Neuronal stem cell (in vitro differentiated cells): ENCODE measurements around the gene TSPEAR.

Experiments used
- DNase-seq: peaks from one replicate; pipeline ENCODE4 v3.0.0-alpha.2; 2013; ENCODE audit warnings: low spot score
- H2AFZ ChIP-seq: one replicate; pipeline ENCODE4 v1.6.1; 2013; ENCODE audit warnings: mild to moderate bottlenecking, low read length, inconsistent platforms
- H2AK5ac ChIP-seq: 2 replicates; pipeline ENCODE4 v1.6.1; 2013; ENCODE audit warnings: low read depth, mild to moderate bottlenecking, inconsistent platforms, low read length, moderate library complexity, mixed read lengths
- H2BK120ac ChIP-seq: 2 replicates; pipeline ENCODE4 v1.6.1; 2013; ENCODE audit warnings: low read depth, mild to moderate bottlenecking, inconsistent platforms, low read length, moderate library complexity, mixed read lengths
- H2BK12ac ChIP-seq: one replicate; pipeline ENCODE4 v1.6.1; 2013; ENCODE audit warnings: low read length, inconsistent platforms
- H2BK15ac ChIP-seq: 2 replicates; pipeline ENCODE4 v1.6.1; 2013; ENCODE audit warnings: mild to moderate bottlenecking, low read length, inconsistent platforms, mixed read lengths
- H2BK5ac ChIP-seq: one replicate; pipeline ENCODE4 v1.6.1; 2013; ENCODE audit warnings: inconsistent platforms, mild to moderate bottlenecking, low read length, moderate library complexity
- H3K14ac ChIP-seq: one replicate; pipeline ENCODE4 v1.6.1; 2013; ENCODE audit warnings: low read length, inconsistent platforms
- H3K18ac ChIP-seq: 2 replicates; pipeline ENCODE4 v1.6.1; 2013; ENCODE audit warnings: low read length, inconsistent platforms
- H3K23ac ChIP-seq: 2 replicates; pipeline ENCODE4 v1.6.1; 2013; ENCODE audit warnings: low read depth, mild to moderate bottlenecking, mixed read lengths, low read length, inconsistent platforms; ENCODE audit not compliant: poor library complexity
- H3K27ac ChIP-seq: replicated peaks from 3 replicates; pipeline ENCODE4 v1.5.1; 2013; ENCODE audit warnings: low read length, inconsistent platforms
- H3K27me3 ChIP-seq, 3 experiments: 2 replicates each; pipeline ENCODE4 v1.6.1; 2013; ENCODE audit warnings: low read length in 3 of 3, mild to moderate bottlenecking in 2 of 3, inconsistent platforms in 1 of 3, low read depth in 1 of 3, mixed read lengths in 1 of 3, moderate library complexity in 1 of 3; ENCODE audit not compliant: control insufficient read depth in 3 of 3, insufficient read depth in 3 of 3
- H3K36me3 ChIP-seq, 2 donors: replicated peaks in 1 of 2; 2 replicates each; pipeline ENCODE4 v1.6.1; 2013; ENCODE audit warnings: low read length in 2 of 2; ENCODE audit not compliant: control insufficient read depth in 2 of 2, insufficient read depth in 2 of 2
- H3K4ac ChIP-seq: 2 replicates; pipeline ENCODE4 v1.6.1; 2013; ENCODE audit warnings: inconsistent platforms, mild to moderate bottlenecking, low read length, moderate library complexity
- H3K4me1 ChIP-seq, 2 donors: 1 replicate in 1 of 2; 2 replicates in 1 of 2; pipeline ENCODE4 v1.6.1; 2013; ENCODE audit warnings: low read length in 2 of 2, low read depth in 1 of 2; ENCODE audit not compliant: control insufficient read depth in 2 of 2, insufficient read depth in 1 of 2
- H3K4me2 ChIP-seq: one replicate; pipeline ENCODE4 v1.6.1; 2013; ENCODE audit warnings: mild to moderate bottlenecking, low read length, inconsistent platforms; ENCODE audit not compliant: insufficient read depth, poor library complexity, severe bottlenecking
- H3K4me3 ChIP-seq, 2 donors: 2 replicates each; pipeline ENCODE4 v1.5.1; 2013; ENCODE audit warnings: low read length in 2 of 2, mild to moderate bottlenecking in 2 of 2, inconsistent platforms in 1 of 2, moderate library complexity in 1 of 2
- H3K79me1 ChIP-seq: one replicate; pipeline ENCODE4 v1.6.1; 2013; ENCODE audit warnings: low read depth, mild to moderate bottlenecking, inconsistent platforms, low read length, moderate library complexity
- H3K9ac ChIP-seq: one replicate; pipeline ENCODE4 v1.6.1; 2013; ENCODE audit warnings: mild to moderate bottlenecking, low read depth, low read length, inconsistent platforms; ENCODE audit not compliant: poor library complexity
- H3K9me3 ChIP-seq, 2 donors: replicated peaks in 1 of 2; 2 replicates each; pipeline versions ENCODE3 to v1.6.1; 2013; ENCODE audit warnings: low read length in 2 of 2, mild to moderate bottlenecking in 2 of 2, inconsistent platforms in 1 of 2, low read depth in 1 of 2, mixed read lengths in 1 of 2, moderate library complexity in 1 of 2; ENCODE audit not compliant: control insufficient read depth in 2 of 2, insufficient read depth in 1 of 2
- H4K8ac ChIP-seq: one replicate; pipeline ENCODE4 v1.6.1; 2013; ENCODE audit warnings: low read depth, mild to moderate bottlenecking, inconsistent platforms, low read length, moderate library complexity
- H4K91ac ChIP-seq: one replicate; pipeline ENCODE4 v1.6.1; 2013; ENCODE audit warnings: low read length, low read depth, mild to moderate bottlenecking, inconsistent platforms; ENCODE audit not compliant: poor library complexity
- WGBS, 2 donors: extraction: QIAGEN DNeasy Blood & Tissue Kit; methylation state at CpG; one replicate each; pipeline ENCODE4 v1.1.7; 2013; ENCODE audit warnings: missing lambda C conversion rate in 2 of 2, mixed read lengths in 1 of 2; ENCODE audit not compliant: insufficient read length in 2 of 2, insufficient replicate concordance in 1 of 2; ENCODE audit errors: extremely low coverage in 2 of 2; 5-methylcytosine and 5-hydroxymethylcytosine counted together

The TSPEAR gene

DNA sequence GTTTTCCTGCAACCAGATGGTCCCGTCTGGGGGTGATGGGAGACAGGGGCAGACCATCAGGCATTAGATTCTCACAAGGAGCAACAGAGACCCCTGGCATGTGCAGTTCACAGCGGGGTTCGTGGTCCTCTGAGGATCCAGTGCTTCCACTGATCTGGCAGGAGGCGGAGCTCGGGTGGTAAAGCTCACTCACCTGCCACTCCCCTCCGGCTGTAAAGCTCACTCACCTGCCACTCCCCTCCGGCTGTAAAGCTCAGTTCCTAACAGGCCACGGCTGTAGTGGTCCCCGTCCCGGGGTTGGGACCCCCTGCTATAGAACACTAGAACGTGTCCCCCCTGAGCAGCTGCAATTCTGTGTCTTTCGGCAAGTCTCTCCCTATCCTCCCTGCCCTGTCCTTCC lies 9.8 kb downstream of the TSPEAR start:
- no CpG with 5 or more reads among the region's 12 CpGs for whole genome bisulfite sequencing, 2 donors
- peaks cover 11 to 17% of the 10 kb centered on the region in 2 donors for H3K4me1 ChIP-seq

DNA sequence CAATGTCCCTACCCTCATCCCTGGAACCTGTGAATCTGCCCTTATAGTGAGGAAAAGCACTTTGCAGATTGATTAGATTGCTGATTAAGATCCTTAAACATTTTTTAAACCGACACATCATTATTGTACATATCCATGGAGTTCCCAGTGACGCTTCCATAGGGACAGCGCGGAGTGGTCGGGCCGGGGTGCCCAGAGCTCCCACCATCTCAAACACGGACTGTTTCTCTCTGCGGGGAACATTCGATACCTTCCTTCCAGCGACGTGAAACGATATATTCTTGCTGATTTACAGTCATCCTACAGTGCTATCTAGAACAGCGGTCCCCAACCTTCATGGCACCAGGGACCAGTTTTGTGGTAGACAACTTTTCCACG lies 10.4 kb downstream of the TSPEAR start:
- Histone ChIP-seq H2BK15ac (no peak overlapping the region), H2AFZ (no peak overlapping the region), H2BK5ac (no peak overlapping the region), H3K27me3 (peaks cover 1 to 69% (median 15%) of the 10 kb centered on the region in 3 experiments), H3K9ac (no peak overlapping the region), H4K91ac (no peak overlapping the region), H3K4me3 (no peak overlapping the region), H4K8ac (no peak overlapping the region), H2BK12ac (no peak overlapping the region), H3K27ac (no peak overlapping the region), H3K4ac (no peak overlapping the region), H3K18ac (no peak overlapping the region), H3K4me1 (peaks cover 11 to 14% of the 10 kb centered on the region in 2 donors), H3K4me2 (no peak overlapping the region), H3K36me3 (no peaks in the 10 kb centered on the region), H3K79me1 (no peaks in the 10 kb centered on the region), H2AK5ac (peak overlapping the region; percentile 48), H3K14ac (no peak overlapping the region), H3K9me3 (peaks cover 0 to 1% of the 10 kb centered on the region in 2 donors), H2BK120ac (no peak overlapping the region), H3K23ac (no peak overlapping the region)
- no peak for DNase-seq
- no CpG with 5 or more reads among the region's 14 CpGs for WGBS, 2 donors

More for the DNA sequence above, 9.8 kb downstream of the TSPEAR start:
- Histone ChIP-seq H3K14ac (no peak overlapping the region), H4K91ac (no peak overlapping the region), H2AFZ (no peak overlapping the region), H3K27ac (no peak overlapping the region), H2BK5ac (no peak overlapping the region), H3K79me1 (peaks cover 3% of the 10 kb centered on the region), H2BK12ac (no peak overlapping the region), H3K4ac (no peak overlapping the region), H2BK15ac (no peak overlapping the region), H3K36me3 (no peaks in the 10 kb centered on the region), H3K4me2 (no peak overlapping the region), H2BK120ac (no peak overlapping the region), H2AK5ac (no peak overlapping the region), H3K9me3 (peaks cover 0 to 6% of the 10 kb centered on the region in 2 donors), H3K23ac (no peak overlapping the region), H3K27me3 (peaks cover 7 to 69% (median 20%) of the 10 kb centered on the region in 3 experiments), H3K4me3 (no peak overlapping the region), H3K9ac (no peak overlapping the region), H3K18ac (no peak overlapping the region), H4K8ac (no peak overlapping the region)
- DNase-seq, result no peak

DNA sequence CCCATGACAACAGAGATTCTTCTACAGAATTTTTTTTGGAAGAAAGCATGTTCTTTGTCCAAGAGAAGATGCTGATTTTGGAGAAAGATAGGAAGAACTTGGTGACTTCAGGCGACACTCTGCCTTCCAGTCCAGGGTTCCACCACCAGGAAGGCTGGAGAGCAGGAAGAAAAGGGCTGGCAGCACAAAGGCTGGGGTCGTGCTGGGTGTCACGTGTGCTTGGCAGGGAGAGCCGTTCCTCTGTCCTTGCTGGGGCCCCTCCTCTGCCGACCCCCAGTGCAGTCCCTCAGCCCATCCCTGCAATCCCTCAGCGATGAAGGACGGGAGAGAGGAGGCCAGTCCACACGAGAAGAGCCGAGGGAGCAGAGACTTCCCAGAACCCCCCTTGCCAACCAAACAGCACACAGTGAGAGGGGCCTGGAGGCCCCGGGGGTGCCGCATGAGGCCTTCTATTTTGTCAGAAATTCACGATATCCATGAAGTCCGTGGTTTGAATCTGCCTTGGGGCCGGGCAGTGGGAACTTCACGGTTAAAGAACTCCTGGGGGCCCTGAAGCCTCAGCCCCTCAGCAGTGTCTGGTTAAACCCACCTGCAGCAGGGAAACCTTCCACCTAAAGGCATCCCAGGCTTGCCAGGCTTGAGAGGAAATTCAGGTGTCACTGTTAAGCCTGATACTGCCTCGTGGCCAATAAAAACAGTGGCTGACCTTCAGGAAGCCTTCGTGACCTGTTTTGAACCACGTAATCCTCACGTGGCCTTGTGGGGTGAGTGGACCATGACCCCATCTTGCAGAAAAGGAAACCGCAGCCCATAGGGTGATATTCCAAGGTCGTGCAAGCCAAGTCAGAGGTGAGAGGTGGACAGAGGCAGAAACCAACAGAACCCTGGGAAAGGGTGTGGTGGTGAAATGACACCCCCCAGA lies 11.0 kb downstream of the TSPEAR start:
- no peak overlapping the region for H2BK120ac ChIP-seq
- H4K91ac ChIP-seq, result peak overlapping the region; percentile 44
- no peak overlapping the region for H3K23ac ChIP-seq
- H3K9ac ChIP-seq, result no peak overlapping the region
- no peaks in the 10 kb centered on the region for H3K36me3 ChIP-seq
- H2BK15ac ChIP-seq, result peak overlapping the region; percentile 84
- no CpG with 5 or more reads among the region's 21 CpGs for WGBS, 2 donors
- H3K27me3 ChIP-seq, result peaks cover 0 to 66% (median 13%) of the 10 kb centered on the region in 3 experiments
- no peak overlapping the region for H3K27ac ChIP-seq
- H4K8ac ChIP-seq, result no peak overlapping the region
- peak overlapping the region; percentile 48 for H2AK5ac ChIP-seq
- no peak overlapping the region for H3K4me3 ChIP-seq
- H3K4me1 ChIP-seq, result peaks cover 11 to 14% of the 10 kb centered on the region in 2 donors
- H3K4me2 ChIP-seq, result no peak overlapping the region
- H2BK5ac ChIP-seq, result no peak overlapping the region
- DNase-seq, result no peak
- no peaks in the 10 kb centered on the region for H3K9me3 ChIP-seq
- no peak overlapping the region for H3K14ac ChIP-seq
- peak overlapping the region; percentile 7 for H3K18ac ChIP-seq
- no peaks in the 10 kb centered on the region for H3K79me1 ChIP-seq
- no peak overlapping the region for H2BK12ac ChIP-seq
- peak overlapping the region; percentile 78 for H2AFZ ChIP-seq
- no peak overlapping the region for H3K4ac ChIP-seq

DNA sequence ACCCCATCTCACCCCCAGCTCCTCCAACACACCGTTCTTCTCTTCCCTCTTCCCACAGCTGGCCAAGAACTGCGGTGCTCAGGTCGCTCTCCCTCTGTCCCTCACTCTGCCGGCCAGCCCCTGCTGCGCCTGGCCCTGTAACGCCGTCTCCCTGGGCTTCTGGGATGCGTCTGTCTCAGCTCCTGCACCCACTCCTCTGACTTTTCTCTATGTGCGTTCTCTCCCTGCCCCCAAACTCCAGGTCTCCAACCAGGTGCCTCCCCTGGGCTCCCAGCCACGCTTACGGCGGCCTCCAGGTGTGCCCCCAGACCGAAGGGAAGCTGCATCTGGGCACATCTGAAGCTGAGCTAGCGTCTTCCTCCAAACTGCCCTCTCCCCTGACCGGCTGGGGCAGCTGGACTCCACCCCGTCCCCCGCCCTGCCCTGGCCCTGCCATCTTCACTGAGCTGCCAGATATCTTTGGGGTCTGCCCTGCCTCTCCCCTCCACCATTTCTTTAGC lies 11.8 kb downstream of the TSPEAR start:
- Histone ChIP-seq H3K9me3 (no peaks in the 10 kb centered on the region), H3K9ac (peak overlapping the region; percentile 30), H2BK12ac (peak overlapping the region; percentile 98), H3K18ac (peak overlapping the region; percentile 87), H3K4me2 (no peak overlapping the region), H3K27ac (no peak overlapping the region), H3K4me1 (peaks cover 11 to 16% of the 10 kb centered on the region in 2 donors), H2AFZ (peak overlapping the region; percentile 78), H4K8ac (no peak overlapping the region), H3K14ac (no peak overlapping the region), H4K91ac (no peak overlapping the region), H3K4me3 (no peak overlapping the region), H3K36me3 (no peaks in the 10 kb centered on the region), H2BK120ac (peak overlapping the region; percentile 87), H2BK15ac (peak overlapping the region; percentile 84), H3K79me1 (no peaks in the 10 kb centered on the region), H3K23ac (no peak overlapping the region), H2AK5ac (peak overlapping the region; percentile 60), H3K27me3 (peaks cover 0 to 69% (median 9%) of the 10 kb centered on the region in 3 experiments), H3K4ac (no peak overlapping the region), H2BK5ac (no peak overlapping the region)
- no peak for DNase-seq
- no CpG with 5 or more reads among the region's 17 CpGs for WGBS, 2 donors
